Measurements from ENCODE around the gene DNAH2.

Gene DNAH2

DNA sequence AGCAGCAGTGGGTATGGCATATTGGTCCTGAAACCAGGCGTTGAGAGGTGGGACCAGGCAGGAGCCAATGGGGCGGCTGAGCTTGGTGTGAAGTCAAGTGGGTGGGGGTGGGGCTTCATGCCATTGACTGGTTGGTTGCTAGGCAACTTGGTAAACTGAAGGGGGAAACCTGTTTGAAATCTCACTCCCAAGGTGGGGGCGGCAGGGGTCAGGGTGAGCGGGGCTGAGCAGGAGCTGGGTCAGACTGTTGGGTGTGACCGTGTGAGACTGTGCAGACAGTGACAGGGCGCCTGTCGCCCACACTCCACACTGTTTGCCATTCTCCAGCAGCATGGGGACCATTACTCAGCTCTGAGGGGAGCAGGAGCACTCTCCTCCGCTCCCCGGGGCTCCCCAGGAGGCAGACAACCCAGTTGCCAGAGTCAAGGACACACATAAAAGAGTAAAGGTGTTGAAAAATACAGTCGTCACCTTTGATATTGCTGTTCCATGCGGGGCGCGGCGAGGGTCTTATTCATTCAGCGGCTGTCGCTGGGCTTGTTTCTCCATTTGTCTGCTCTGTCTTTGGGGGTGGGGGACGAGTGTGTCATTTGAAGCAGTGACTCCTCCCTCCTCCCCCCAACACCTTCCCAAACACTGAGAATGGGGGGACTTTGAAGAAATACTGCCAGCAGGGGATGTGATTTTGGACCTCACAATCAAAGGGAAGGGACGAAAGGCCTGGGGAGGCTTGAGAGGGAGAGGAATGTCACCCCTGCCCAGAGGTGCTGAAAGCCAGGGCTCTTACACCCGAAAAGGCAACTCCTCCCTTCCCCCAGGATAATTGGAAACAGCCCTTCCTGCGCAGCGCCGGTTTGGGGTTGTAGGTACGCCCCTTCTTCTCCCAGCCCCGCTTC lies 13.7 kb upstream of the DNAH2 start:
- DNase-seq (peak; percentile 25), ATAC-seq (peak; percentile 41)

DNA sequence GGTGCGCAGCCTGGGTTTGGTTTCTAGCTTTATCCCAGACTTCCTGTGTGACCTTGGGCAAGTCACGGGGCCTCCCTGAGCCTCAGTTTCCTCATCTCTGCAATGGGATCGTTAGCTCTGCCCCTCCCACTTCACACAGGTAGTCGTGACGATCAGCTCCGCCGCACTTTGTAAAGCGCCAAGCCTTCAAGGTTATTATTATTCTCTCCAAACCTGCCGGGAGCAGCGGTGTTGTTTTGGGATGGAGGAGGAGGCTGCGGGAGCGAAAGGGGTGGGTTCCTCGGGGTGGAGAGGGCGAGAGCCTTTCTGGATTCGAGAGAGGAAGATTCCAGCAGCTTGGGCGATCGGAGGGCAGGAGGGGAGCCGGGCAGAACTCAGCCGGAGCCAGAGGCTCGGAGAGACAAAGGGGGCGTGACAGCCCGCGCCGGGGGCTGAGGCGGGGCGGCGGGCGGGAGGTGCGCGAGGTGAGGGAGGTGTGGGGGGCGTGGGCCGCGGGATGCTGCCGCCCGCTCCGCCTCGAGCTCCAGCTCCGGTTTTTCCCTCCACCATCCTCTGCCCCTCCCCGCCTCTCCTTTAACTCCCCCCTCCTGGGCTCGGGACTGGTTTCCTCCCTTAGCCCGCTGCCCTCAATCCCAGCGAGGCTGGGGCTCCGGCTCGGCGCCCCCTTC lies 12.8 kb upstream of the DNAH2 start, which contains the start of gene EFNB3:
Gene EFNB3, plus strand, starts transcription at position 602 of the 668 bp plus-strand sequence. CDS start 397 bp downstream, outside the sequence.
- DNase-seq (no peak), ATAC-seq (no peak)

DNA sequence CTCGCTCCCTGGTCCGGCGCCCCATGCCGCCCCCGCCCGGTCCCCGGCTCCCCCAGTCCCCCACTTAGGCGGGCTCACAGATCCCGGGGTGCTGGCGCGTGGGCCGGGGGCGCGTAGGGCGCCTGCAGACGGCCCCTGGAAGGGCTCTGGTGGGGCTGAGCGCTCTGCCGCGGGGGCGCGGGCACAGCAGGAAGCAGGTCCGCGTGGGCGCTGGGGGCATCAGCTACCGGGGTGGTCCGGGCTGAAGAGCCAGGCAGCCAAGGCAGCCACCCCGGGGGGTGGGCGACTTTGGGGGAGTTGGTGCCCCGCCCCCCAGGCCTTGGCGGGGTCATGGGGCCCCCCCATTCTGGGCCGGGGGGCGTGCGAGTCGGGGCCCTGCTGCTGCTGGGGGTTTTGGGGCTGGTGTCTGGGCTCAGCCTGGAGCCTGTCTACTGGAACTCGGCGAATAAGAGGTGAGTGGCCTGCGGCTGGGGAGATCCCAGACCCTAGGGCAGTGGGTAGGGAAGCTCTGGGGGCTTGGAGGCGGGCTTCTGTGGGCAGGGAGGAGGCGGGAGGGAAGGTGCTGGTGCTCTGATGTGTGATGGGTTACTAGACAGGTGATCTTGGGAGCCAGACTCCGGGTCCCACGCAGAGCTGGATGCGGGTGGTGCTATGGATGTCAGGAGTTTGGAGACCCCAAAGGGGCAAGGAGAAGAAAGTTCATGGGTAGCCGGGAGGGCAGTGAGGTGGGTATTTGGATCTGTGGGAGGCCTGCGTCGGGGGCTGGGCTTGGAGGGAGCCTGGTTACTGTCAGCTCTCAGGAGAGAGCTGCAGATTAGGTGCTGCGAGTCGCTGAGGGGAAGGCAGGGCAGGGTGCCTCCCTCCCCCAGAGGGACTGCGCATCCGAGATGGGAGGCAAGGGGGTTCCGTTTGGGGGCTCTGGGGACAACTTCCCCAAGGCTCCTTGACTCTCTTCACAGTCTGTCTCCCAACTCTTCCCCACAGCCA lies 12.0 kb upstream of the DNAH2 start:
- DNase-seq (no peak), ATAC-seq (no peak)

DNA sequence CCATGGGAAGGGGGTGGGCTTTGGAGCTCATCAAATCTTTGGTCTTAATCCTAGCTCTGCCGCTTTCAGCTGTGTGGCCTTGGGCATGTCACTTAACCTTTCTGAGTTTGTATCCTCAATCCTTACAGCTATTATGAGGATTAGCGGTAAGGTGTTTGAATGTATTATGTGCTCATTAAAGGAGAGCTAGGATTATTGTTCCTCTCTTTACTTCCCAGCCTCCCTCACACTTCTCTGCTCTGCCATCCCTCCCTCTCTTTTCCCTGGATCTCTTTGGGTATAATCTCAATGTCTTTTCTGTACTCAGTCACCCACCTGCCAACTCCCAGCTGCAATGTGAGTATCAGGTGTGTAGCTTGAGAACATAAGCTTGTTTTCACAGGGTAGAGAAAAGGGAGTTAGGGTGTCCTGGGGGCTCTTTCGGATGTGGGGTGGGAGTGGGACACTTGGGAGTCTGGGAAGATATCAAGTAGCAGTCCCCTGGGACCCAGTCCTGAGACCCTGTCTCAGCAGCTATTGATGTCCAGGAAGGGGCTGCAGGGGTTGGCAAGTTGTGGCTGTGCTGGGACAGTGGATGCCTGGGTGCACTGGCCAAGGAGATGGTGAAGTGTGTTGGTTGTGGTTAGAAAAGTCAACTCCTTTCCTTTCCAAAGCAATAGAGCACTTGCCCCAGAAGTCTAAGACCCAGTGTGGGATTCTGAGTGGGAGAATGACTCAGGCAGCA lies 10.8 kb upstream of the DNAH2 start:
- ATAC-seq: no peak

DNA sequence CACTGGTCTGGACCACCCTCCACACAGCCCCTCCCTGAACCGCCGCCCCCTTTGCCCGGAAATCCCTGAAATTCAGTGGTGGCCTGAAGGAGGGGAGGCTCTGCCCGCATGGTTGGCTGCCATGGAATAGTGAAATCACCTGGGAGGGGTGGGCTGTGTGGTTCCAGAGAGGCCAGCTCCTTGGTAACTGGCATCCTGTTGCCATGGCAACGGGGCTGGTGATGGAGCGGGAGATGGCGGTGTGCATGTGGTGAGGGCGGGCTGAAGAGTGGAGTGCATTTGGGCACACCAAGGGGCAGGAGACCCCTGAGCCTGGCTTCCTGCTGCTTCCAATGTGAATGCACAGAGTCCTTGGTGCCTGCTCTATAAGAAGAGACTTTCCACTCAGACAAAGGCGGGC lies 10.1 kb upstream of the DNAH2 start:
- ATAC-seq (no peak), DNase-seq (peak; percentile 21)

More for the DNA sequence above, 10.8 kb upstream of the DNAH2 start:
- DNase-seq: no peak

DNA sequence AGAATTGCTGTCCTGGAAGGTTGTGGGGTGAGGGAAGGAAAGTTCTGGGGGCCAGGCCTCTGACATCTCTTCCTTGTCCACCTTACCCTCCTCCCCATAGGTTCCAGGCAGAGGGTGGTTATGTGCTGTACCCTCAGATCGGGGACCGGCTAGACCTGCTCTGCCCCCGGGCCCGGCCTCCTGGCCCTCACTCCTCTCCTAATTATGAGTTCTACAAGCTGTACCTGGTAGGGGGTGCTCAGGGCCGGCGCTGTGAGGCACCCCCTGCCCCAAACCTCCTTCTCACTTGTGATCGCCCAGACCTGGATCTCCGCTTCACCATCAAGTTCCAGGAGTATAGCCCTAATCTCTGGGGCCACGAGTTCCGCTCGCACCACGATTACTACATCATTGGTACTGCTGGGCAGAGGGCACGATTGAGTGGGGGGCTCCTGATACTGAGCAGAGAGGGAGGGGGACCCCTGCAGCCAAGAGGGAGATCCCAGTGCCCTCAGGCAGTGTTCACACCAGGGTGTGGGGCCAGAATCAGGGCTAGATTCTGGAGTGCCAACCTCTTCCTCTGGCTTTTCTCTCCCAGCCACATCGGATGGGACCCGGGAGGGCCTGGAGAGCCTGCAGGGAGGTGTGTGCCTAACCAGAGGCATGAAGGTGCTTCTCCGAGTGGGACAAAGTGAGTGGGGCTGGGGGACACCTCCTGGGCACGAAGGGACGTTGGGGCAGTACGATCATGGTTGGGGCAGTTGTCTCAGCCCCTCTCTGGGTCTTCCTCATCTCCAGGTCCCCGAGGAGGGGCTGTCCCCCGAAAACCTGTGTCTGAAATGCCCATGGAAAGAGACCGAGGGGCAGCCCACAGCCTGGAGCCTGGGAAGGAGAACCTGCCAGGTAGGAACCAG lies 9.4 kb upstream of the DNAH2 start:
- DNase-seq (no peak), ATAC-seq (no peak)

DNA sequence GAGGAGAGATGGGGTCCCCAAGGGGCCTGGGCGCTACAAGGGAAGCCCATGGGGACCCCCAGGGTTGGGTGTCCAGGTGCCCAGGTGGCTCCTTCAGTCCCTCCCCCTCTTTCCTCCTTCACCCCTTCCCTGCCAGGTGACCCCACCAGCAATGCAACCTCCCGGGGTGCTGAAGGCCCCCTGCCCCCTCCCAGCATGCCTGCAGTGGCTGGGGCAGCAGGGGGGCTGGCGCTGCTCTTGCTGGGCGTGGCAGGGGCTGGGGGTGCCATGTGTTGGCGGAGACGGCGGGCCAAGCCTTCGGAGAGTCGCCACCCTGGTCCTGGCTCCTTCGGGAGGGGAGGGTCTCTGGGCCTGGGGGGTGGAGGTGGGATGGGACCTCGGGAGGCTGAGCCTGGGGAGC lies 8.5 kb upstream of the DNAH2 start:
- DNase-seq (no peak), ATAC-seq (no peak)

DNA sequence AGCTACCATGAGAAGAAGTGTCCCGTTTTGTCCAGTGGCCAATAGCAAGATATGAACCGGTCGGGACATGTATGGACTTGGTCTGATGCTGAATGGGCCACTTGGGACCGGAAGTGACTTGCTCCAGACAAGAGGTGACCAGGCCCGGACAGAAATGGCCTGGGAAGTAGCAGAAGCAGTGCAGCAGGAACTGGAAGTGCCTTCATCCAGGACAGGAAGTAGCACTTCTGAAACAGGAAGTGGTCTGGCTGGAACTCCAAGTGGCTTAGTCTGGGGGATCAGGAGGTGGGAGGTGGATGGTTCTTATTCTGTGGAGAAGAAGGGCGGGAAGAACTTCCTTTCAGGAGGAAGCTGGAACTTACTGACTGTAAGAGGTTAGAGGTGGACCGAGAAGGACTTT lies 7.2 kb upstream of the DNAH2 start:
- DNase-seq (no peak), ATAC-seq (no peak)

DNA sequence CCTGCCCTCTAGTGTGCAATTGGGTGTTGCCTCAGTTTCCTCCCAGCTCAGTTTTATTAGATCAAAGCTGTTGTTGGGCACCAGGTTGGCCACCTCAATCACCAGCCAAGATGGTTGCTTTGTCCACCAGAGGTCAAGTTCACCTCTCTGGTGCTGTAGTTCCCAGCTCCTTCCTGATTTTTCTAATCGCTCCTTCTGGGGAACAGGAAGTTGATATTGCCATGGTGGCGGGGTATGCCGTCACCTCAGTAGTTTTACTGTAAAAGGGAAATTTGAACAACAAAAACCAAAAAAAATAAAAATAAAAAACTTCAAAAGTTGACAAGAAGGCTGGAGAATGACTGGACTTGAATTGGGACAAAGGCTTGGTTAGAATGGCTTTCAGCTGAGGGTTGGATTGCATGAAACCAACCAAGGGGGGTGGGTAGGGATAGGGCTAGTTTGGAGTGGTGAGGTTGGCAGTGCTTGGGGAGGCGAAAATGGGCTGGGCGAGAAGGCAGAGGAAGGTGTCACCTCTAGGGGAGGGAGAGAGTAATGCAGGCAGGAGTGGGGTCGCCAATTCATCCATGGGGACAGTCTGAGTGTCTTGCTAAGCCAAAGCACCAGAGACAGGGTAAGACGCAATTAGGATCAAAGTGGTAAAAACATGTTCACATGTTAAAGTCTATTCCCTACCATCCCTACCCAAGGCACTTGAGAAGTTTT lies 6.3 kb upstream of the DNAH2 start:
- no peak for DNase-seq
- ATAC-seq: no peak

DNA sequence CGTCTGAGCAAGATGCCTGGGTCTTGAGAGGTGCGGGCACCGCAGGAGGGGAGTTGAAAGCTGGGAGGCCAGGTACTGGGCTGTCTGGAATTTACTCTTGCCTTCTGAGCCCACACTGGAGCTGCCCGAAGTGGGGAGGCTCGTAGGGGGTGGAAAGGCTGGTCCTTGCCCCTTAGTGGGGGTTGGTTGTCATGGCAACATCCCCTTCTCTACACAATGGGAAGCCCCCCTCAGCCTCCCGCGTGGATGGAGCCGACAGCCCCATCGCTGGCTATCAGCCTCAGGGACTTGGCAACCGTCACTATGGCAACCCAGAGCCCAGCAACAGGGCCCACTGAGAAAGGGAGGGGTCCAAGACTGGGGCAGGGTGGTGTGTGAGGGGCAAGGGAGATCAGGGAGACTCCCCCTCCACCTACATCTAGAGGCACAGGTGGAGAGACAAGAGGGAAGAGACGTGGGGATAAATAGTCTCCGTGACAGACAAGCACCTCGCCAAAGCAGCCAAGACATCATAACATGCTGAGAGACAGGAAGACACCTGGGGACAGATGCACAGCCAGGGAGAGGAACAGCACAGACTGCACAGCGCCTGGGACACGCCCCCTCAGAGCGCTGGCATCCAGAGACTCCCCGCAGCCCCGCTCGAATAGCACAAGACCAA lies 5.3 kb upstream of the DNAH2 start:
- no peak for DNase-seq
- ATAC-seq: no peak

DNA sequence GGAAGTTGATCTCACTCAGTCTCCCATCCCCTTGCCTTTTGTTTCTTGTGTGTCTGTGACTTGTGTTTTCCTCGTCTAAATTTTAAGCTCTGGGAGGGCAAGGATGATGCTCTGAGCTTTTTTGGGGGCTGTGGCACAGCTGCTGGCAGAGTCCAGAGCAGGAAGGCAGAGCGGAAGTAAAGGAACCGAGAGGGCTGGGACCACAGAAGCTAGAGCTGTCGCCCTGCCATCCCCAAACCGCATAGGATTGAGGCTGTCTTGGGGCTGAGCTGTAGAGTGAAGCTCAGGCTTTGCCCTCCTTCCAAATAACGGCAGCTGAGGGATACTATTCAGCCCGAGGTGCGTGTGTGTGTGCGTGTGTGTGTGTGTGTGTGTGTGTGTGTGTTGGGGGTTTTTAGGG lies 3.8 kb upstream of the DNAH2 start:
- DNase-seq (no peak), ATAC-seq (no peak)

DNA sequence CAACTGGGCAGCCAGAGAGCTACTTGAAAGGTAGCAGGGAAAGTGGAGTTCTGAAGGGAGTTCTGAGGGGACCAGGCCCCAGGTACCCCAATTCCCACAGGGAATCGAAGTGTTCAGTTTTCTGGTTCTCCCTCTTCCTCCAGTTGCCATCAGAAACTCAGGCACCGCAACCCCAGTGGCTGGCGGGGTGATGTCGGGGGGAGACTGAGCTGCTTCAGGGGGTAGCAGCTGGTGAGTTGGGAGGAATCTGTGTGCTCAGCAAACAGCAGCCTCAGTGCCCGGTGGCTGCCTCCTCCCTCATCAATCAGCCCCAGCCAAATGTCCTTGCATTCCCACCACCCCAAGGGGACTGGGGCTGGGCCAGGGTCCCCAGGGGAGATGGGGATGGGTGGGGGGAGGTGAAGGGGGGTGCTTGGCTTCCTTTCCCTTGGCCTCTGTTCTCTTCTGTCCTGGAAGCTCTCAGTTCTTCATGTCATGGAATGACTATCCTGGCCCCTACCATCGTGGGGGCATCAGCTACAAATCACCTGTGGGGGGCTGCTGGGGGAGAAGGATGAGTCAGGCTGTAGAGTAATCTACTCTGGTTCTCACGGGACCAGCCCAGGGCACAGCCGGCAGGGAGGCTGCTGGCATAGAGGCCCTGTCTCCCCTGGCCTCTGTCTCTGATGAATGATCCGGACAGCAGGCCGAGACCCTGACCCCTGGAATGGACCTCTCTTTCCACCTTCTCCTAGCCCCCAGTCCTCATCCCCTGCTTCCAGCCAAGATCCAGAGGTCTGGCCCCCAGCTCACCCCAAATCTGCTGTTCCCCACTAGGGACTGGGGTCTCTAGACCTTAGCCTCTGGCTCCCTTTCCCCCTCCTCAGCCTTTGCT lies 2.6 kb upstream of the DNAH2 start:
- no peak for DNase-seq

DNA sequence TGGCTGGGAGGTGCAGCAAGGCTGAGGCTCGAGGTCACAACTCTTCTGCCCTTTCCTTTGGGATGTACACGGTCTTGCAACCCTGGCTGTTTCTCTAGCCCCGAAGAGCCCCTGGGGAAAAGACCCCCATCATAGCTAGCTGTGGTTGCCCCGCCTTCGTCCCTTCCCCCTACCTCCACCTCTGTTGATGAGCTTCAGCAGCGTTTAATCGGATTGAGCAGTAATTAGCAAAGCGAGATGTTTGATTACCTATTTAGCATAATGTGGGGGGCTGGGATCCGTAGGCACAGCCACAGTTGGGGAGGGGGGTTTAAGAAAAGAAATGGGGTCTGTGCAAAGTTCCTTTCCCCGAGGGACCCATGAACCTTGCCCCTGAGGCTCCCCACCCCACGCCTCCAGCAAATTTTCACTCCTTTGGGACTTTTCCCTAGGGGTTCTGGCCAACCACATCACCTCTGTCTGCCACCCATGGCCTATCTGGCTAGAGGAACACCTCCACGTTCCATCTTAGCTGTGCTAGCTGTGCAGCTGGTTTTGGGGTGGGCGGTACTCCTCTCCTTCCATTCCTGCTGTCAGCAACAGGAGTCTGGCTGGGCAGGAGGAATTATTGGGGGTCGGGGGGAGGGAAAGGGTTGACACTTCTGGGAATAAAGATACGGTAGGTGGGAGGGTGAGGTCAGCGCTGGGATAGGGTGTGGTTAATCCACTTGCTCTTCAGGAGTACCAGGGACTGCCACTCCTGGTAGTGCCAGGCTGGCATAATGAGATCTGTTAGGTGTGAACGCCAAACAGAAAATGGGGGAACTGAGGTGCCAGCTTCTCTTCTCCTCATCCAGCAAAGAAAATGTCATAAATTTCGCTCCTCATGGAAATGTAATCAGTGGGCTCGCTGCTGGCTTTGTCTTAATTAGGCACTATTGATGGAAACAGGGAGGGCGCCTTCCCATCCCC lies 1.3 kb upstream of the DNAH2 start:
- DNase-seq (no peak), ATAC-seq (no peak)

More for the DNA sequence above, 2.6 kb upstream of the DNAH2 start:
- ATAC-seq: no peak

DNA sequence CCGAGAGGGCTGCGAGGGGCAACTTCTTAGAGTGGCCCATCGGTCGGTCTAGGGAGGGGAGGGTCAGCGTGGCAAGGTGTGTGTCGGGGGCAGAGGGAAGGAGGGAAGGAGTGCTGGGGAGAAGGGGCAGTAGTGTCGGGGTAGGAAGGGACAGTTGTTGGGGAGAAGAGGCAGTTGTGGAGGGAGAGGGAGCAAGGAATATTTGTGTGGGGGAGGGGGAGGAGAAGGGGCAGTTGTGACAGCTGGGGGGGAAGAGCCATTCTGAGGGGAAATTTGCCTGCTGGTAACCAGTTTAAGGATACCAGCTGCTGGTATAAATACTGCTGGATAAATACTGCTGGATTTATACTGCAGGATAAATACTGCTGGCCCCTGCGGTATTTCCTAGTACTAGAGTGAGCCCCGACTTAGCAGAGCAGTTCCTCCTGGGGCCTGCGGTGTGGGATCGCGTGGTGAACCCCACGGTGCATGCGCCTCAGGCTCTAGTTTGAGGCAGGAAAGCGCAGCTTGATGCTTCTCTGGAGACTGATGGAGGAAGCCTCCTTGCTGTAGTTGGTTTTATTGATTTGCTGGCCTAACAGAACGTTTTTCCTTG lies 309 bp downstream of the DNAH2 start:
- peak; percentile 22 for DNase-seq
- no peak for ATAC-seq

DNA sequence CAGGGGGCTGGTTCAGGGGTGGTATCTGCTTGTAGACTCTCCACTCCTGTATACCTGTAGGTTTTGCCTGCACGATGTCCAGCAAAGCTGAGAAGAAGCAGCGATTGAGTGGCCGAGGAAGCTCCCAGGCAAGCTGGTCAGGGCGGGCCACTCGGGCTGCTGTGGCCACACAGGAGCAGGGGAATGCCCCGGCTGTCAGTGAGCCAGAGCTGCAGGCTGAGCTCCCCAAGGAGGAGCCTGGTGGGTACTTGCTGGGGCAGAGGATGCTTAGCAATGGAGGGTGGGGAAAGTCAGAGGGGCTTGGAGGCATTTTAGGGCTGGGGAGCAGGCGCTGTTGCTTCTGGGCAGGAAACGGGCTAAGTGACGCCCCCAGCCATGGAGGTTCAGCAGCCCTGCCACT lies 2.1 kb downstream of the DNAH2 start:
- no peak for DNase-seq
- ATAC-seq: no peak

DNA sequence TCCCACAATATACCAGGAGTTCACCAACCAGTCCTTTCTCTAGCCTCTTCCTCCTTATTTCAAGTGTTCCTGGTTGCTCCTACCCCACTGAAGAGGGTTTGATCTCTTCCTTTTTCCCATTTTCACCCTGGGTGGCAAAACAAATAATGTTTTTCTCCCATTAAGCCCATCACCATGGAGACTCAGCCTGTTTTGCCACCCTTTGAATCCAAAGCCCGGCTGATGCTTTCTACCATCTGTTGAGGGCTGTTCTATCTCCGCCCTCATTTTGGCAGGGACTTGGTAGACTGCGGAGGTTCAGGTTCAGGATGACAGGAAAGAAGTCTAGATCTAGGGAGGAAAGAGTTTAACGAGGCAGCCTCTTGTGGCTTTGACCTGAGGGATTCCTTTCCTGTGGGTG lies 2.6 kb downstream of the DNAH2 start:
- no peak for ATAC-seq
- no peak for DNase-seq

DNA sequence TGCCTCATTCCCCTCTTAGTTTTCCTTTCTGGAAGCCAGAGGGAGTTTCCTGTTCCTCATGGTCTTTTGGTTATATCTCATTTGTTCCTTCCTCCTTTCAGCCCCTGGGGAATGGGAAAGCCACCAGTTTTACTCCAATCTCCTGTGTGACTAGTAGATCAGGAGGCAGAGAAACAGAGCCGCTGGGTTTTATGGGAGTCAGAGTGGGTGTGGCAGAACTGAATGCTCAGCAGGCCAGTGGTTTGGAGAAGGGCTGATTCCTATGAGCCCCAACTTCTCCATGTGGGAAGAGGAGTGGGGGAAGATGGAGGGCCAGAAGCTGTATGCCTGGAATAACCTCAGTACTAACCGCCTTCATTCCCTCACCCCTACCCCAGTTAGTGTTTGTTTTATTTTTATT lies 4.1 kb downstream of the DNAH2 start:
- no peak for ATAC-seq
- DNase-seq: no peak

Data from stimulated activated naive CD8-positive, alpha-beta T cell treated with anti-CD3 and anti-CD28 coated beads, Interleukin-15, Interleukin-2, amounts not matched to agents 100 U/mL and 50 U/mL, for 24 hours (primary cell).